HCT116 (cell line): Measurements from ENCODE around the gene SLC5A12. TPM values are rescaled to one million over a fixed set of nuclear protein-coding genes. Genes with fewer than 3 reads are reported as not detected.

ENCODE experiments used
- ATAC-seq: fragments of 200-7000 bp; cut with Tn5 transposase; 2 replicates; pipeline ENCODE4 v1.9.1; 2020; ENCODE audit warnings: mild to moderate bottlenecking, moderate library complexity
- BruUV-seq: library from RNA; stranded (reverse); fragments of 400-500 nt; replicated peaks from 2 replicates; lab custom pipeline; 2021; lab: Mats Ljungman, UMichigan
- CTCF ChIA-PET: fragments of 300-600 bp; sonication (Branson Sonifier 250); formaldehyde crosslinking; loops from one replicate; lab custom pipeline; 2021; ENCODE audit warnings: antibody characterized with exemption; lab: Charles Lee
- POLR2A ChIA-PET: fragments of 300-600, 350-600 bp; sonication (Branson Sonifier 250); formaldehyde crosslinking; loops from one replicate; lab custom pipeline; 2021; ENCODE audit warnings: antibody characterized with exemption; lab: Charles Lee
- RAD21 ChIA-PET, 2 experiments: fragments of 300-600 bp; sonication (Branson Sonifier 250); formaldehyde crosslinking; loops; one replicate each; lab custom pipeline; 2023; ENCODE audit warnings: low total read pairs in 2 of 2; ENCODE audit not compliant: uncharacterized antibody in 2 of 2, unreplicated experiment in 2 of 2, low non-redundant PET in 1 of 2; lab: Charles Lee
- DNase-seq: peaks from one replicate; pipeline ENCODE4 v3.0.0-alpha.2; 2010; ENCODE audit warnings: low read depth, low spot score
- H2AFZ ChIP-seq: fragments of 200-600 bp; shearing (Covaris generic), sonication (generic); 2 replicates; pipeline ENCODE4 v1.6.1; 2017; ENCODE audit warnings: low read depth, mixed run types, mixed read lengths, antibody characterized with exemption, low read length; ENCODE audit not compliant: poor library complexity, severe bottlenecking
- H3K27ac ChIP-seq: 2 replicates; pipeline ENCODE4 v1.5.1; 2012; ENCODE audit warnings: low read depth, low read length
- H3K27me3 ChIP-seq: fragments of 200-600 bp; sonication (generic); 2 replicates; pipeline ENCODE4 v1.6.1; 2016; ENCODE audit warnings: mixed run types, low read length, mixed read lengths; ENCODE audit not compliant: insufficient read depth
- H3K36me3 ChIP-seq, 2 experiments: fragments of 200-500 bp in 1 of 2; fragments of 200-600 bp in 1 of 2; sonication (Bioruptor generic) in 1 of 2; sonication (generic) in 1 of 2; 2 replicates each; pipeline versions ENCODE4 v1.5.1 to v1.6.1; 2014 to 2016; ENCODE audit warnings: low read length in 2 of 2, inconsistent platforms in 1 of 2, mixed read lengths in 1 of 2, mixed run types in 1 of 2; ENCODE audit not compliant: insufficient read depth in 2 of 2, control insufficient read depth in 1 of 2
- H3K4me1 ChIP-seq, 2 experiments: fragments of 200-600 bp in 1 of 2; sonication (generic) in 1 of 2; 2 replicates each; pipeline versions ENCODE4 v1.5.1 to v1.6.1; 2012 to 2017; ENCODE audit warnings: low read length in 2 of 2, inconsistent platforms in 1 of 2, mild to moderate bottlenecking in 1 of 2, mixed read lengths in 1 of 2, mixed run types in 1 of 2, moderate library complexity in 1 of 2; ENCODE audit not compliant: insufficient read depth in 2 of 2, control insufficient read depth in 1 of 2
- H3K4me2 ChIP-seq: fragments of 200-600 bp; sonication (generic); 2 replicates; pipeline ENCODE4 v1.6.1; 2017; ENCODE audit warnings: mixed run types, low read length, mixed read lengths
- H3K4me3 ChIP-seq, 2 experiments: fragments of 200-600 bp in 1 of 2; sonication (generic) in 1 of 2; replicated peaks in 1 of 2; 2 replicates each; pipeline ENCODE4 v1.5.1; 2011 to 2016; ENCODE audit warnings: low read length in 2 of 2, control low read depth in 1 of 2, low read depth in 1 of 2, mild to moderate bottlenecking in 1 of 2, mixed read lengths in 1 of 2, mixed run types in 1 of 2
- H3K79me2 ChIP-seq: fragments of 200-600 bp; sonication (generic); 2 replicates; pipeline ENCODE4 v1.6.1; 2017; ENCODE audit warnings: mild to moderate bottlenecking, mixed run types, low read length, moderate library complexity, mixed read lengths; ENCODE audit not compliant: insufficient read depth
- H3K9ac ChIP-seq: fragments of 200-600 bp; sonication (generic); 2 replicates; pipeline ENCODE4 v1.6.1; 2016; ENCODE audit warnings: low read length, mixed read lengths
- H3K9me2 ChIP-seq: fragments of 200-600 bp; sonication (generic), shearing (Covaris generic); 2 replicates; pipeline ENCODE4 v1.6.1; 2017; ENCODE audit warnings: mixed run types, mild to moderate bottlenecking, moderate library complexity; ENCODE audit not compliant: insufficient read depth
- H3K9me3 ChIP-seq, 2 experiments: fragments of 200-500 bp in 1 of 2; fragments of 200-600 bp in 1 of 2; sonication (Bioruptor generic) in 1 of 2; sonication (generic) in 1 of 2; 2 replicates each; pipeline ENCODE4 v1.6.1; 2014 to 2017; ENCODE audit warnings: low read length in 2 of 2, mixed read lengths in 2 of 2, inconsistent platforms in 1 of 2, low read depth in 1 of 2, mild to moderate bottlenecking in 1 of 2, mixed run types in 1 of 2, moderate library complexity in 1 of 2; ENCODE audit not compliant: control insufficient read depth in 1 of 2, insufficient read depth in 1 of 2
- H4K20me1 ChIP-seq: fragments of 200-600 bp; sonication (generic), shearing (Covaris generic); 2 replicates; pipeline ENCODE4 v1.6.1; 2017; ENCODE audit warnings: mixed run types, mild to moderate bottlenecking, moderate library complexity; ENCODE audit not compliant: insufficient read depth
- FOSL1 ChIP-seq: IDR thresholded peaks from 2 replicates; pipeline ENCODE4 v1.6.1; 2012; ENCODE audit warnings: low read depth
- REST ChIP-seq: IDR thresholded peaks from 2 replicates; pipeline ENCODE4 v1.6.1; 2012; ENCODE audit warnings: low read depth
- SIN3A ChIP-seq: IDR thresholded peaks from 2 replicates; pipeline ENCODE4 v1.6.1; 2012; ENCODE audit warnings: low read depth
- ZFX ChIP-seq: fragments of 450-650 bp; IDR thresholded peaks from 2 replicates; pipeline ENCODE4 v1.6.1; 2017
- intact Hi-C: fragments of 100-400 bp; cut with micrococcal nuclease; formaldehyde crosslinking; loops from 2 replicates; pipeline ENCODE4 v1.10.0; 2022
- total RNA-seq: library from RNA; stranded (reverse); gene quantifications from one replicate; pipeline ENCODE4 v1.2.1, GENCODE V29; 2021; ENCODE audit not compliant: unreplicated experiment
- TF ChIP-seq, protein P1 (sequence below): IDR thresholded peaks from 2 replicates; pipeline ENCODE4 v1.6.1; 2011; ENCODE audit warnings: mild to moderate bottlenecking, low read length, moderate library complexity; ENCODE audit not compliant: insufficient replicate concordance; ENCODE audit errors: extremely low read depth

The SLC5A12 gene
- total RNA-seq, 1 experiment from 2014 or later: not detected

GRCh38 chr11:26731084-26731456 is 9.2 kb upstream of the SLC5A12 start:
- Histone ChIP-seq H3K9me2 (no peaks in the 10 kb centered on the region), H3K27me3 (no peaks in the 10 kb centered on the region), H3K9ac (no peak overlapping the region), H3K27ac (no peak overlapping the region), H3K4me2 (no peak overlapping the region), H3K79me2 (no peaks in the 10 kb centered on the region), H2AFZ (no peak overlapping the region), H3K36me3 (no peaks in the 10 kb centered on the region), H3K9me3 (peaks cover 0 to 7% of the 10 kb centered on the region in 2 experiments; a peak in 1 of 4 replicates), H3K4me3 (no peak overlapping the region), H4K20me1 (no peaks in the 10 kb centered on the region), H3K4me1 (no peaks in the 10 kb centered on the region)
- intact Hi-C loops: no loop called here
- ATAC-seq: no peak
- no TSS peak for BruUV-seq
- TF ChIP-seq, protein P1, sequence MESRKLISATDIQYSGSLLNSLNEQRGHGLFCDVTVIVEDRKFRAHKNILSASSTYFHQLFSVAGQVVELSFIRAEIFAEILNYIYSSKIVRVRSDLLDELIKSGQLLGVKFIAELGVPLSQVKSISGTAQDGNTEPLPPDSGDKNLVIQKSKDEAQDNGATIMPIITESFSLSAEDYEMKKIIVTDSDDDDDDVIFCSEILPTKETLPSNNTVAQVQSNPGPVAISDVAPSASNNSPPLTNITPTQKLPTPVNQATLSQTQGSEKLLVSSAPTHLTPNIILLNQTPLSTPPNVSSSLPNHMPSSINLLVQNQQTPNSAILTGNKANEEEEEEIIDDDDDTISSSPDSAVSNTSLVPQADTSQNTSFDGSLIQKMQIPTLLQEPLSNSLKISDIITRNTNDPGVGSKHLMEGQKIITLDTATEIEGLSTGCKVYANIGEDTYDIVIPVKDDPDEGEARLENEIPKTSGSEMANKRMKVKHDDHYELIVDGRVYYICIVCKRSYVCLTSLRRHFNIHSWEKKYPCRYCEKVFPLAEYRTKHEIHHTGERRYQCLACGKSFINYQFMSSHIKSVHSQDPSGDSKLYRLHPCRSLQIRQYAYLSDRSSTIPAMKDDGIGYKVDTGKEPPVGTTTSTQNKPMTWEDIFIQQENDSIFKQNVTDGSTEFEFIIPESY: no peak
- no peak for TF ChIP-seq SIN3A
- no peak for TF ChIP-seq ZFX
- TF ChIP-seq REST: no peak
- no peak for TF ChIP-seq FOSL1
- no peak for DNase-seq
- ChIA-PET POLR2A (no interaction called here), RAD21 (no interaction called here), CTCF (no interaction called here)
